ENCODE measurements around the gene CREG2.

CREG2 gene

GRCh38 chr2:101305035-101305434, 82.3 kb downstream of the CREG2 start:
- no peak for DNase-seq

GRCh38 chr2:101303688-101304087, 83.6 kb downstream of the CREG2 start:
- no peak for DNase-seq

GRCh38 chr2:101302016-101302415, 85.3 kb downstream of the CREG2 start:
- no peak for DNase-seq

GRCh38 chr2:101300836-101301235, 86.5 kb downstream of the CREG2 start:
- no peak for DNase-seq

GRCh38 chr2:101300164-101300563, 87.1 kb downstream of the CREG2 start:
- DNase-seq, result no peak

- no peak for DNase-seq
Observed at GRCh38 chr2:101299604-101300003, 87.7 kb downstream of the CREG2 start.

- no peak for DNase-seq
Observed at GRCh38 chr2:101297383-101297782, 89.9 kb downstream of the CREG2 start.

GRCh38 chr2:101296371-101296770, 90.9 kb downstream of the CREG2 start:
- no peak for DNase-seq

GRCh38 chr2:101295895-101296294, 91.4 kb downstream of the CREG2 start:
- no peak for DNase-seq

All from NCI-H1436 treated with DMSO at 0.1 percent for 48 hours (cell line).